ENCODE data around the gene KRT78.
"Not testable (repeated sequence)": the region's sequence is repeated elsewhere in the genome, so short reads cannot be mapped to it uniquely, and the experiment has no call there.

The KRT78 gene

GRCh38 chr12:52871291-52872039 lies 22.7 kb upstream of the KRT78 start:
- DNase-seq, result no peak

GRCh38 chr12:52870361-52871290 lies 21.8 kb upstream of the KRT78 start:
- no peak for DNase-seq

- no peak for DNase-seq
These were observed 18.8 kb upstream of the KRT78 start for GRCh38 chr12:52867642-52868041.

GRCh38 chr12:52867152-52867551 lies 18.4 kb upstream of the KRT78 start:
- DNase-seq, result no peak

GRCh38 chr12:52865090-52865944 lies 16.5 kb upstream of the KRT78 start:
- peak; percentile 37 for DNase-seq

- no peak for DNase-seq
These were observed 13.2 kb upstream of the KRT78 start for GRCh38 chr12:52862023-52862422.

GRCh38 chr12:52861511-52861910 lies 12.7 kb upstream of the KRT78 start:
- no peak for DNase-seq

- no peak for DNase-seq
These were observed 11.5 kb upstream of the KRT78 start for GRCh38 chr12:52860102-52860823.

GRCh38 chr12:52857500-52857899 lies 8.7 kb upstream of the KRT78 start:
- no peak for DNase-seq

GRCh38 chr12:52856787-52857186 lies 8.0 kb upstream of the KRT78 start:
- DNase-seq, result no peak

- DNase-seq, result not testable (repeated sequence)
These were observed 7.3 kb upstream of the KRT78 start for GRCh38 chr12:52856077-52856476.

- DNase-seq, result no peak
These were observed 3.0 kb upstream of the KRT78 start for GRCh38 chr12:52851787-52852186.

GRCh38 chr12:52850681-52851080 lies 1.9 kb upstream of the KRT78 start:
- DNase-seq, result no peak

GRCh38 chr12:52849511-52849910 lies 717 bp upstream of the KRT78 start:
- DNase-seq, result no peak

- DNase-seq, result no peak
These were observed 1.3 kb downstream of the KRT78 start for GRCh38 chr12:52847335-52848102.

- no peak for DNase-seq
These were observed 2.3 kb downstream of the KRT78 start for GRCh38 chr12:52846356-52846970.

- no peak for DNase-seq
These were observed 2.8 kb downstream of the KRT78 start for GRCh38 chr12:52845946-52846345.

- DNase-seq, result no peak
These were observed 4.4 kb downstream of the KRT78 start for GRCh38 chr12:52844386-52844785.

GRCh38 chr12:52839436-52840105 lies 9.2 kb downstream of the KRT78 start:
- DNase-seq, result no peak

GRCh38 chr12:52838609-52839435 lies 10.0 kb downstream of the KRT78 start:
- DNase-seq, result no peak

Measured in NCI-H524 treated with DMSO at 0.1 percent for 48 hours (cell line).